SH-SY5Y (cell line): ENCODE measurements around the gene HAP1.

Experiments
- GATA2 ChIP-seq: IDR thresholded peaks from 2 replicates; pipeline ENCODE4 v1.6.1; 2011; ENCODE audit warnings: mild to moderate bottlenecking, low read depth, low read length
- GATA3 ChIP-seq: IDR thresholded peaks from 2 replicates; pipeline ENCODE4 v1.6.1; 2011; ENCODE audit warnings: low read depth, mild to moderate bottlenecking, low read length, moderate library complexity

Gene HAP1

DNA sequence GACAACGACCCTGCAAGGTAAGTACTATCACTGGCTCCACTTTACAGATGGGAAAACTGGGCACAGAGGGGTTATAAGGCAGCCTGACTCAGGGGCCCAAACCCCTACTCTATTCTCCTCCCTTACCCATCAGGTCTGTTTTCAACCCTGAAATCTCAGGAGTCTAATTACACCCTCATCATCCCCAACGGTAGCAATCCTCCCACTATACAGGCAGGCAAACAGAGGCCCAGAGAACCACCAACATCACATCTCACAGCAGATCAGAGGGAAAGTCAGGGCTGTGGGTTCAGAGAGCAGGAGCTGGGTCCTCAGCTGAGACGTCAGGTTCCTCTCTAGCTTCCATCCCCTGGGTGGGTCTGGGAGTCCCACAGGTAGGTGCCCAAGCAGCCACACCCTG, 35.5 kb upstream of the HAP1 start:
- TF ChIP-seq GATA2 (no peak), GATA3 (no peak)

DNA sequence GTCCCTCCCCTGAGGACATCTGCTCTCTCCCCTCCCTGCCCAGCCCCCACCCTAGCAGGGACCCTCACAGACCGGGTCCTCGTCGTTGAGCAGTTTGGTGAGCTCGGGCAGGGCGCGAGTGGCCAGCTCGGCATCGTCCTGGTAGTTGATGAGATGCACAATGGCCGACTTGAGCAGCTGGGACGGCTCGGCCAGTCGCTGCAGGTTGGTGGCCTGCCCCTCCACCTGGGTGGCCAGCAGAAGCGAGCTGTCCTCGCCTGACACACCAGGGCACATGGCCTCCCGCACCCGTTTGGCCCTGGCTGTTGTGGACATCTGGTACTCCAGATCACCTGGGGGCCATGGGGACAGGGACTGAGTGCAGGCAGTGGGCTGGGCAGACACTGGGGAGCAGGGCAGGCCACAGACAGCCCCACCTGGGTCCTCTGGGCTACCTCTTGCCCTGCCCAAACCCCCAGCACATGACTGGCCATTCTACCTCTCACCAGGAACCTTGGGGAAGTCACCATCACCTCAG, 35.0 kb upstream of the HAP1 start:
- no peak for TF ChIP-seq GATA3
- TF ChIP-seq GATA2, result no peak

DNA sequence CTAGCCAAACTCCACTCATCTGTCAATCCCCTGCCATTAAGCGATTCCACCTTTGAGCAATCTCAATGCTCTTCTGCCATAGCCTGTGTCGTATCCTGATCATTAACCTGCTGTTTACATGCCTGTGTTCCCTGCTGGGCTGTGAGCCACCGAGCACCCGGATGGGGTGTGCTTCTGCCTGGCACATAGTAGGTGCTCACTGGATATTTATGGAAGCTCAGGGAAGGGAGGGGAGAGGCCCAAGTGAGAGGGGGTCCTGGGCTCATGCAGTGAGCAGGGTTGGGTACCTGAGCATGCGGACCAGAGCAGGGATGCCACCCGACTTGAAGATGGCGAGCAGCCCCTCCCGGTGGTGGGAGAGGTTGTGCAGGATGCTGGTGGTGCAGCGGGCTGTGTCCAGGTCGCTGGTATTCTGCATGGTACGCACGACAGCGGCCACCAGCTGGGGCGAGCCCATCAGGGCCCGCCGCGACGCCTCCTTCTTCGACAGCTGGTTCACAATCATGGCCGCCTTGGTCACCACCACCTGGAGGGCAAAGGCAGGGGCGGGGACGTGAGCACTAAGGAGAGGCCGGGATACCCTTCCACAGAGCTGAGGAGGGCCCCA, 34.3 kb upstream of the HAP1 start:
- TF ChIP-seq GATA2, result no peak
- no peak for TF ChIP-seq GATA3

DNA sequence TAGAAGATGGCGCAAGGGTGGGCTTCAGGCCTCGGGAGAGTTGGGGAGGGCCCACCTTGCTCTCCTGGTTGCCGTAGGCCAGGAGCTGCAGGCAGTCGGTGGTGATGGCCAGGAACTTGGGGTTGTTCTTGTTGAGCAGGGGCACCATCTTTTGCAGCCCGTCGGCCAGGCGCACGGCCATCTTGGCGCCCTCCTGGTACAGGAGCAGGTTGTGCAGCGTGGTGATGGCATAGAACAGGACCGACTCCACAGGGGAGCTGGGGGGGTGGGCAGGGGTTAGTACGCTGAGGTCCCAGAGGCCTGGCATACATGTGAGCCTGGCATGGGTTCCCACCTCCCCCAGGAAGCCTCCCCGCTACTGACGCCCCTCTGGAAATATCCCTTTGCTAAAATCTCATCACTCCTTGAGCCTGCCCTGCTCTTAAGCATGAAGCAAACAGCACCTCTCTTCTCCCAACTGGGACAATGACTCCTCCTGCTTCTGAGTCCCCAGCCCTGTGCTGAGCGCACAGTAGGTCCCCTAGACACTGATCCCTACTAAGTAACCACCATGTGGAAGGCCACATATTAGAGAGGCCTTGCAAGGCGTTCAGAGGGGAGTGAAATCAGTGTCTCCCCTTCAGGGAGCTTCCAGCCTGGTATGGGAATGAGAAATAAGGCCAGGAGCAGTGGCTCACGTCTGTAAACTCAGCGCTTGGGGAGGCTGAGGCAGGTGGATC, 33.0 kb upstream of the HAP1 start:
- no peak for TF ChIP-seq GATA3
- TF ChIP-seq GATA2, result no peak

DNA sequence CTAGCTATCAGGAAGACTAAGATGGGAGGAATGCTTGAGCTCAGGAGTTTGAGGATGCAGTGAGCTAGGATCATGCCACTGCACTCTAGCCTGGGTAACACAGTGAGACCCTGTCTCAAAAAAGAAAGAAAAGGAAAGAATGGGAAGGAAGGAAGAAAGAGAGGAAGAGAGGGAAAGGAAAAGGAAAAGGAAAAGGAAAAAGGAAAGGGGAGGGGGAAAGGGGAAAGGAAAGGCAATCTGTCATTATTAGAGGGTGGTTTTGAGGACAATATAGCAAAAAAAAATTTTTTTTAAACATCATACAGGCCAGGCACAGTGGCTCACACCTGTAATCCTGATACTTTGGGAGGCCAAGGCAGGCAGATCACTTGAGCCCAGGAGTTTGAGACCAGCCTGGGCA, 31.7 kb upstream of the HAP1 start:
- TF ChIP-seq GATA2 (no peak), GATA3 (no peak)

DNA sequence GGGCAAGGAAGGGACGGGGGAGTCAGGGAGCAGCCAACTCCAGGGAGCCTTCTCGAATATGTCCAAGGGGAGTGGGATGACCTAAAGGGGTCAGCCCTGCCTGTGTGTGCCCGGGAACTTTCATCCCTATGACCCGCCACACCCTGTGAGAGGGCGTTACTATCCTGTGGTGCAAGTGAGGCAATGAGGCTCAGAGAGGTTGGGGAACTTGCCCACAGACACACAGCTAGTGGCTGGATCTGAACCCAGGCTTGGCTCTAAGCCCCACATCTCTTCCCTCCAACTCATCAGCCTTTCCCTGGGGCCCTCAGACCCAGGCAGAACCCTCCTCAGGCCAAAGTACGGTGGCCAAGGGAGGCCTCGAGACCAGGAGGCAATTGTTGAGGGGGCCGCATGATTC, 28.9 kb upstream of the HAP1 start:
- no peak for TF ChIP-seq GATA2
- no peak for TF ChIP-seq GATA3

DNA sequence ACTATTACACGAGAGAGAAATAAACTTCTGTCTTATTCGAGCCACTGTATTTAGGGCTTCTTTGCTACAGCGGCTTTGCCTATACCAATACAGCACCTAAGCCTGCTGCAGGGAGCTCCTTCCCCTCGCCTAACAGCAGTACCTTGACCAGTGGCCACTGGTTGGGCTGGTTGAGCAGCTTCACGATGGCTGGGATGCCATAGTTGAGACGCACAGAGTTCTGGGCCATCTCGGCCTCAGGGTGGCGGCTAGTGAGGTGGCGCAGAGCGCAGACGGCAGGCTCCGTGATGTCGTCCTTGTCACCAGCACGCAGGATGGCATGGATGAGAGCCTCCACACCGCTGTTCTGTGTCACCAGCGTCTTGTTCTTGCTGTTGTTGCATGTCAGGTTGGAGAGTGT, 28.4 kb upstream of the HAP1 start:
- TF ChIP-seq GATA2 (no peak), GATA3 (no peak)

DNA sequence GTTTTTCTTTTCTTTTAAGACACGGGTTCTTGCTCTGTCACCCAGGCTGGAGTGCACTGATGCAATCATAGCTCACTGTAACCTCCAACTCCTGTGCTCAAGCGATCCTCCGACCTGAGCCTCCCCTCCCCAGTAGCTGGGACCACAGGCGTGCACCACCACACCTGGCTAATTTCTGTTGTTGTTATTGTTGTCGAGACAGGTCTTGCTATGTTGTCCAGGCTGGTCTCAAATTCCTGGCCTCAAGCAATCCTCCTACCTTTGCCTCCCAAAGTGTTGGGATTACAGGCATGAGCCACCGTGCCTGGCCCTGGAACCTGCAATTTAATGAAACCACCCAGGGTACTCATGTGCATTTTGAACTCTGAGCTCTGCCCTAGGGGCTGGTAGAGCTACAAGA, 27.9 kb upstream of the HAP1 start:
- no peak for TF ChIP-seq GATA2
- TF ChIP-seq GATA3, result no peak

DNA sequence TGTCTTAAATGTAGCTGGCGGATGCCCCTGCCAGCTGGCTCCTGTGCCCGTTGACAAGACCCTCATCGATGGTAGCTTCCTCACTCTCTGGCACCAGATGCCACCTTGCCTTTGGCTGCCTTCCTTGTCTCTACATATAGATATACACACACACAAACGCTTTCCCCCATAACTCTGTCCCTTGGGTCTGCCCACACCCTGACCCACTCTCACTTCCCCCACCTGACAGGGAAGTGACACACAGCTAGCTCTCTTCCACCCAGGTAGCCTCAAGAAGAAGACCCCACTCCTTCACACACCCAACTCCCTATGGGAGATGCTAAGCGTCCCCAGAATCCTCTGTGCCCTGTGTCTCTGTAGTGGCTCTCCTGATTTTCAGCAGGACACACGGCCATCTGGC, 26.4 kb upstream of the HAP1 start:
- TF ChIP-seq GATA3 (no peak), GATA2 (no peak)

DNA sequence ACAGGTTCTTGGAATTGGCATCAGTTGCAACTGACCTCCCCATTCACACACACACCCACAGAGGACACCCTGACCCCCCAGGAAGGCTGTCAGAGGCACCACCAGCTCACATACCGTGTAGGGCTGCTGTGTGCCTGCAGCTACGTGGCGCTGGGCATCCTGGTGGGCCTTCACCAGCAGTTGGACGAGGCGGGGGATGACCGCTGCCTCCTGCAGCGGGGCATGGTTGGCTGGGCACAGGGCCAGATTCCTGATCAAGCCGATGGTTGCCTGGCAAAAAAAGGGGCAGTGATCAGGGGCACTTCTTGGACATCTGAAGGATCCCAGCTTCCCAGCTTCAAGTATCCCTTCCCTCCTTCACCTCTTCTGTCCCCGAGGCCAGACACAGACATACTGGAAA, 24.2 kb upstream of the HAP1 start:
- TF ChIP-seq GATA2, result no peak
- TF ChIP-seq GATA3, result no peak

DNA sequence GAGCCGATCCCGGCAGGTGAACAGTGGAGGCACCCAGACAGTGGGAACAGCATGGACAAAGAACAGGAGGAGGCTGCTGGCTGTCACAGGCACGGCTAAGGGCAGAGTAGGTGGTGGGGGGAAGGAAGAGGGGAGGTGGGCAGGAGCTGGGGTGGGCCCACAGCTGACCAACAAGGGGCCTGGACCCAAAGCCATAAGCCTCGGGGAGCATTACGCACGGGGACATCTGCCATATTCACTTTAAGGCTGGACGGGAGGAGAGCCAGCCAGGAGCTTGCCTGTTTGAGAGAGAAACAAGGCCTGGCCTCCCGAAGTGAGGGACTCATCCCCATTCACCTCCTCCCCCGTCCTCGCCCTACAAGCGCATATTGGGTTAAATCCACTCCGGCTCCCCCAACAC, 19.6 kb upstream of the HAP1 start:
- no peak for TF ChIP-seq GATA2
- no peak for TF ChIP-seq GATA3

DNA sequence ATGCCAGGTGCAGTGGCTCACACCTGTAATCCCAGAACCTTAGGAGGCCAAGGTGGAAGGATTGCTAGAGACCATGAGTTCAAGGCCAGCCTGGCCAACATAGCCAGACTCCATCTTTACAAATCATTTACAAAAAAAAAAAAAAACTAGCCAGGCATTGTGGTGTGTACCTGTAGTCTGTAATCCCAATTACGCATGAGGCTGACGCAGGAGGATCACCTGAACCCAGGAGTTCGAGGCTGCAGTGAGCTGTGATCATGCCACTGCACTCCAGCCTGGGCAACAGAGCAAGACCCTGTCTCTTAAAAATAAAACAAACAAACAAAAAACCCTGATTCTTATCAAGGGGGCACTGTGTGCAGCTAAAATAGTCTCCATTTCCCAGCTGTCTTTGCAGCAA, 16.8 kb upstream of the HAP1 start:
- no peak for TF ChIP-seq GATA2
- TF ChIP-seq GATA3, result no peak

DNA sequence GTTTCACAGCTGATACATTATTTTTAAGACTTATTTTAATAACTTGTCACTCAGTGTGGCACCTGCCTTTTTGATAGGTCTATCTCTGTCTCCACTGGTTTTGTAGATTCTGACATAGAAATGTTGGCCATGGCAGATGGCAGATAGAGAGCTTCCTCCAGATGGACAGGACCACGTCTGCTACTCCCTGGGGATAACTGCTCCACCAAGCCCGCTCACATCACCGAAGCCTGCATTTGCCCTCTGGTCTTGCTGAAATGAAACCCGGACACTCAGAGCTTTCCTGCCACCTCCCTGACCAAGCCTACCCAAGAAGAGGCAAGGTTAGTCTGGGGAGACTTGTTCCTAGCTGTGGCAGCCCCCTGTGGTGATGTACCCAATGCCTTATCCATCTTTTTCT, 16.4 kb upstream of the HAP1 start:
- TF ChIP-seq GATA2, result no peak
- TF ChIP-seq GATA3, result no peak

DNA sequence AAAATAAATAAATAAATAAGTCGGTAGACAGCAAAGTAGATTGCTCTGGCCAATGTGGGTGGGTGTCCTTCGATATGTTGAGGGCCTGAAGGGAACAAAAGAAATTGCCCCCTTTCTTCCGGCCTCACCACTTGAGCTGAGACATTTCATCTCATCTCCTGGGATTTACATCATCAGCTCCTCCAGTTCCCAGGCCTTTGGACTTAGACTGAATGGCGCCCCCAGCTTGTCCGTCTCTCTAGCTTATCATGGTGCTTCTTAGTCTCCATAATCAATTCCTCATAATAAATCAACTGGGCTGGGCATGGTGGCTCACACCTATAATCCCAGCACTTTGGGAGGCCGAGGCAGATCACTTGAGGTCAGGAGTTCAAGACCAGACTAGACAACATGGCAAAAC, 13.8 kb upstream of the HAP1 start:
- TF ChIP-seq GATA2, result no peak
- TF ChIP-seq GATA3, result no peak

DNA sequence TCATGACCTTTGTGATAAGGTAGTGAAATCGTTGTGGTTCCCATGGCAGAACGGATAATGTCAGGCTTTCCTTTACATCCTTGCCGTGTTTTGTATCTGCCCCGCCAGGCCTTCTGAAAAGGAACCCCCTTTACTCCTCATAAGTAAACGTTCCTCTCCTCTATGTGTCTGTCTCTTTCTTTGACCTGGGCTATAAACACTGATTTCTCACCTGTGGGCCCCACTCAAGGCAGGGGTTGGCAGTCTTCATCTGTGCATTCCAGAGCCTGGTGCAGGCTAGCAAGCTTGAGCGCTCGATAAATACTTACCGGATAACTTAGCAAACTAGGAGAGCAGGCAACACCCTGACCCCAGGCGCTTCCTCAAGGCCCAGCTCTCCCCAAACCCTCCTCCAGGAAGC, 7.3 kb upstream of the HAP1 start:
- TF ChIP-seq GATA3 (no peak), GATA2 (no peak)

DNA sequence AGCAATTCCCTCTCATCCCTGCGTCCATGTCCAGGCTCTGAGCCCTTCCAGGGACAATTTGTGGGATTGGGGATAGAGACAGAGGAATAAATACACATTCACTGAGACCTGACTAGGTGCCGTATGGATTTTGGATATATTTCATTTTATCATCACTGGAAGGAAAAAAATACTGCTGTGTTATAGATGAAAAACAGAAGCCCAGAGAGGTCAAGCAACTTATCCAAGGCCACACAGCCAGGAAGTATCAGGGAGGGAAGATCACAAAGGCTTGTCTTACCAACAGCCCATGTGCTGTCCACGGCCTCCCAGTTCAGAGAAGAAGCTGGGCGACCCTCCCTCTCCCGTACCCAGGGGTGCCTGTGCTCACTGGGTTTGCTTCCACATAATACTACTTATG, 6.1 kb upstream of the HAP1 start:
- TF ChIP-seq GATA2, result no peak
- TF ChIP-seq GATA3, result no peak
